OCI-LY7 (cell line): ENCODE measurements around the gene SCN1B. TPM values are rescaled to one million over a fixed set of nuclear protein-coding genes. Genes with fewer than 3 reads are reported as not detected.

ENCODE experiments used
- BruUV-seq: library from RNA; stranded (reverse); fragments of 400-500 nt; replicated peaks from 2 replicates; lab custom pipeline; 2021; lab: Mats Ljungman, UMichigan
- CTCF ChIA-PET: fragments of 300-600 bp; sonication (Branson Sonifier 250); formaldehyde crosslinking; loops from one replicate; lab custom pipeline; 2022; ENCODE audit warnings: antibody characterized with exemption; ENCODE audit not compliant: unreplicated experiment; lab: Charles Lee
- POLR2A ChIA-PET: fragments of 300-600 bp; sonication (Branson Sonifier 250); formaldehyde crosslinking; loops from one replicate; lab custom pipeline; 2022; ENCODE audit warnings: antibody characterized with exemption; lab: Charles Lee
- DNase-seq: peaks from one replicate; pipeline ENCODE4 v3.0.0-alpha.2; 2015; ENCODE audit warnings: low spot score
- H2AFZ ChIP-seq: fragments of 200-600 bp; sonication (generic), shearing (Covaris generic); 2 replicates; pipeline ENCODE4 v1.6.1; 2014; ENCODE audit warnings: mild to moderate bottlenecking, antibody characterized with exemption, low read length, moderate library complexity
- H3K27ac ChIP-seq: fragments of 200-600 bp; sonication (generic); 2 replicates; pipeline ENCODE4 v1.5.1; 2014; ENCODE audit warnings: mixed run types, low read depth, mild to moderate bottlenecking, moderate library complexity, low read length, inconsistent platforms; ENCODE audit not compliant: poor library complexity, severe bottlenecking
- H3K36me3 ChIP-seq: fragments of 200-600 bp; sonication (generic); 2 replicates; pipeline ENCODE4 v1.6.1; 2014; ENCODE audit warnings: mild to moderate bottlenecking, antibody characterized with exemption, low read length, moderate library complexity, mixed read lengths; ENCODE audit not compliant: insufficient read depth
- H3K4me1 ChIP-seq: fragments of 200-600 bp; sonication (generic); 2 replicates; pipeline ENCODE4 v1.5.1; 2014; ENCODE audit warnings: mild to moderate bottlenecking, low read length; ENCODE audit not compliant: insufficient read depth, poor library complexity, severe bottlenecking
- H3K4me2 ChIP-seq: fragments of 200-600 bp; sonication (generic); 2 replicates; pipeline ENCODE4 v1.6.1; 2014; ENCODE audit warnings: mild to moderate bottlenecking, low read length
- H3K4me3 ChIP-seq: fragments of 200-600 bp; sonication (generic); 2 replicates; pipeline ENCODE4 v1.5.1; 2014; ENCODE audit warnings: mild to moderate bottlenecking, low read depth, low read length; ENCODE audit not compliant: poor library complexity, severe bottlenecking
- H3K79me2 ChIP-seq: fragments of 200-600 bp; sonication (generic); 2 replicates; pipeline ENCODE4 v1.6.1; 2016; ENCODE audit warnings: low read depth, mild to moderate bottlenecking, low read length, moderate library complexity, mixed read lengths; ENCODE audit not compliant: insufficient read depth
- H3K9me2 ChIP-seq: fragments of 200-600 bp; sonication (generic); 2 replicates; pipeline ENCODE4 v1.6.1; 2016; ENCODE audit warnings: mild to moderate bottlenecking, low read length, mixed read lengths; ENCODE audit not compliant: insufficient read depth
- H3K9me3 ChIP-seq: fragments of 200-600 bp; sonication (generic); 2 replicates; pipeline ENCODE4 v1.6.1; 2014; ENCODE audit warnings: mild to moderate bottlenecking, mixed run types, low read length, mixed read lengths
- H4K20me1 ChIP-seq: fragments of 200-600 bp; sonication (generic); 2 replicates; pipeline ENCODE4 v1.6.1; 2014; ENCODE audit warnings: mild to moderate bottlenecking, antibody characterized with exemption, low read length, moderate library complexity, mixed read lengths; ENCODE audit not compliant: insufficient read depth
- EZH2phosphoT487 ChIP-seq: fragments of 200-600 bp; sonication (generic); IDR thresholded peaks from 2 replicates; pipeline ENCODE4 v1.6.1; 2018; ENCODE audit warnings: low read depth, borderline replicate concordance, mild to moderate bottlenecking, mixed run types, antibody characterized with exemption, low read length, moderate library complexity, mixed read lengths
- intact Hi-C: fragments of 100-400 bp; cut with micrococcal nuclease; formaldehyde crosslinking; loops from one replicate; pipeline ENCODE4 v1.10.0; 2022; ENCODE audit not compliant: unreplicated experiment
- total RNA-seq, 2 experiments: library from RNA; depleted of rRNA in 1 of 2; stranded (reverse); fragments of >200 nt in 1 of 2; shearing (Covaris generic) in 1 of 2; gene quantifications; 2 replicates each; pipeline ENCODE4 v1.2.3, GENCODE V29; 2014 to 2022
- TF ChIP-seq, protein P1 (sequence below): fragments of 200-600 bp; sonication (generic); conservative IDR thresholded peaks from 2 replicates; pipeline ENCODE4 v1.5.1; 2014; ENCODE audit warnings: mild to moderate bottlenecking, antibody characterized with exemption, low read length, moderate library complexity, mixed read lengths

Gene SCN1B
- total RNA-seq, 2 experiments from 2014 or later, result 0.41 to 3.1 TPM

DNA sequence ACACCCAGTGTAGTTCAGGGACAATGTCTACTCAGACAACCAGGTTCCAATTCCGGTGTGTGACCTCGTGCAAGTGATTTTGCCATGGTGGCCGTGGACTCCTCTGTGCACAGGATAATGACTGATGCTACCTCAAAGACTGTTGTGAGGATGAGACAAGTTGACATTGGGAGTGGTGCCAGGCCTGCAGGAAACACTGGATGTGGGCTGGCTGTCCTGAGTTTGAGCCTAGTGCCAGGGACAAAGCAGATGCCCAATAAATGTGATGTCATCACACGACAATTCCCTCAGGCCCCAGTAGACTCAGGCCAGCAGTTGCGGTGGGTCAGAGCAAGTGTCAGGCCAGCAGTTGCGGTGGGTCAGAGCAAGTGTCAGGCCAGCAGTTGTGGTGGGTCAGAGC lies 6.2 kb upstream of the SCN1B start:
- TF ChIP-seq, protein P1, sequence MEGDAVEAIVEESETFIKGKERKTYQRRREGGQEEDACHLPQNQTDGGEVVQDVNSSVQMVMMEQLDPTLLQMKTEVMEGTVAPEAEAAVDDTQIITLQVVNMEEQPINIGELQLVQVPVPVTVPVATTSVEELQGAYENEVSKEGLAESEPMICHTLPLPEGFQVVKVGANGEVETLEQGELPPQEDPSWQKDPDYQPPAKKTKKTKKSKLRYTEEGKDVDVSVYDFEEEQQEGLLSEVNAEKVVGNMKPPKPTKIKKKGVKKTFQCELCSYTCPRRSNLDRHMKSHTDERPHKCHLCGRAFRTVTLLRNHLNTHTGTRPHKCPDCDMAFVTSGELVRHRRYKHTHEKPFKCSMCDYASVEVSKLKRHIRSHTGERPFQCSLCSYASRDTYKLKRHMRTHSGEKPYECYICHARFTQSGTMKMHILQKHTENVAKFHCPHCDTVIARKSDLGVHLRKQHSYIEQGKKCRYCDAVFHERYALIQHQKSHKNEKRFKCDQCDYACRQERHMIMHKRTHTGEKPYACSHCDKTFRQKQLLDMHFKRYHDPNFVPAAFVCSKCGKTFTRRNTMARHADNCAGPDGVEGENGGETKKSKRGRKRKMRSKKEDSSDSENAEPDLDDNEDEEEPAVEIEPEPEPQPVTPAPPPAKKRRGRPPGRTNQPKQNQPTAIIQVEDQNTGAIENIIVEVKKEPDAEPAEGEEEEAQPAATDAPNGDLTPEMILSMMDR, result no peak
- TF ChIP-seq EZH2phosphoT487, result no peak
- POLR2A ChIA-PET, result no interaction called here
- no peak overlapping the region for H3K4me2 ChIP-seq
- no peaks in the 10 kb centered on the region for H3K9me2 ChIP-seq
- H3K27ac ChIP-seq, result no peak overlapping the region
- intact Hi-C loops, result no loop called here
- H3K9me3 ChIP-seq, result no peaks in the 10 kb centered on the region
- H3K36me3 ChIP-seq, result peaks cover 93% of the 10 kb centered on the region
- no peaks in the 10 kb centered on the region for H3K79me2 ChIP-seq
- no peak overlapping the region for H2AFZ ChIP-seq
- no TSS peak for BruUV-seq
- no peak overlapping the region for H3K4me3 ChIP-seq
- no peaks in the 10 kb centered on the region for H3K4me1 ChIP-seq
- no peaks in the 10 kb centered on the region for H4K20me1 ChIP-seq
- no peak for DNase-seq
- CTCF ChIA-PET, result no interaction called here

DNA sequence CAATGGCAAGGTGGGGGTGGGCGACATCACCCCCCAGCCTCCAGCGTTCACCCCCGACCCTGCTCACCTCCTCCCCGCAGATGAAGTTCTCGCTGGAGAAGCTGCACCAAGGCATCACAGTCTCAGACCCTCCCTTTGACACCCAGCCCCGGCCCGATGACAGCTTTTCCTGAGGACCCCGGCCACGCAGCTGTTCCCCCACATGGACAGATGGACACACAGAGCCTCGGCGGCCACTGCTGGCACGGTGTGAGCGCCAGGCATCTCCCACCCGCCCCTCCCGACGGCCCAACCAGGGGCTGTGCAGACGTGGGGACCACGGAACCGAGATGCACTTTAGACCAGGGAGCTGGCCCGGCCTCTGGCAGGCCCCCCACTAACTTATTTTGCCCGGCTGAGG lies 4.3 kb upstream of the SCN1B start:
- intact Hi-C loops, result no loop called here
- peaks cover 74% of the 10 kb centered on the region for H3K36me3 ChIP-seq
- no peak overlapping the region for H3K4me3 ChIP-seq
- H2AFZ ChIP-seq, result no peak overlapping the region
- no peaks in the 10 kb centered on the region for H3K9me3 ChIP-seq
- H3K9me2 ChIP-seq, result no peaks in the 10 kb centered on the region
- no peak overlapping the region for H3K27ac ChIP-seq
- no TSS peak for BruUV-seq
- H3K4me1 ChIP-seq, result no peaks in the 10 kb centered on the region
- no peaks in the 10 kb centered on the region for H4K20me1 ChIP-seq
- ChIA-PET POLR2A (no interaction called here), CTCF (no interaction called here)
- no peak for DNase-seq
- no peak overlapping the region for H3K4me2 ChIP-seq
- H3K79me2 ChIP-seq, result no peaks in the 10 kb centered on the region
- TF ChIP-seq EZH2phosphoT487, result no peak
- TF ChIP-seq, protein P1, result no peak

DNA sequence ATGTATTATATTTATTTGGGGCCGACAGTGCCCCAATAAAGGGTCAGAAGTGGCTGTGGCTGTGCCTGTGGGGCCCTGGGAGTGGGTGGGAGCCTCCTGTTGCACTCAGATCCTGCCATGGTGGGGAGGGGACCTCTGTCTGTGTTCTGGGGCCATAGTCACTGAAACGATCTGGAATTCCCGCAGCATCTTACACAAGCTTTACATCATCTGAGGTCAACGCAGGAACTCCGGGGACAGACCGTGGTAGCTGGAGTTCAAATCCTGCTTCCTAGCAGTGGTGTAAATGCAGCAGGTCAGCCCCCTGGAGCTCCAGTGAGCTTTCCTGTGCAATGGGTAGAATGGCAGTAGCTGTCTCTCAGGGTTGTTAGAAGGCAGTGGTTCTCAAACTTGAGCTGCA lies 3.9 kb upstream of the SCN1B start:
- DNase-seq, result no peak
- Histone ChIP-seq H4K20me1 (no peaks in the 10 kb centered on the region), H3K4me3 (no peak overlapping the region), H3K79me2 (no peaks in the 10 kb centered on the region), H3K4me1 (no peaks in the 10 kb centered on the region), H2AFZ (no peak overlapping the region), H3K9me2 (no peaks in the 10 kb centered on the region), H3K4me2 (no peak overlapping the region), H3K9me3 (no peaks in the 10 kb centered on the region), H3K36me3 (peaks cover 70% of the 10 kb centered on the region), H3K27ac (no peak overlapping the region)
- BruUV-seq, result no TSS peak
- CTCF ChIA-PET, result no interaction called here
- TF ChIP-seq EZH2phosphoT487, result no peak
- TF ChIP-seq, protein P1, result no peak
- POLR2A ChIA-PET, result no interaction called here
- intact Hi-C loops, result no loop called here
